Keratinocyte (primary cell): ENCODE results near the gene TRAIP. TPM values are rescaled to one million over a fixed set of nuclear protein-coding genes. Genes with fewer than 3 reads are reported as not detected.

Experiments
- DNase-seq: peaks from one replicate; pipeline ENCODE4 v3.0.0-alpha.2; 2011; ENCODE audit warnings: low read depth, missing footprints, low spot score
- FAIRE-seq: peaks from 2 replicates; lab custom pipeline; 2011; peaks lifted over from hg19 to GRCh38; lab: Jason Lieb, UNC
- H2AFZ ChIP-seq: 2 replicates; pipeline ENCODE4 v1.6.0; 2012; ENCODE audit warnings: low read length, control low read depth, inconsistent platforms; ENCODE audit not compliant: control insufficient read depth
- H3K27ac ChIP-seq: 2 replicates; pipeline ENCODE4 v1.5.1; 2011; ENCODE audit warnings: low read length; ENCODE audit not compliant: control insufficient read depth, insufficient read depth
- H3K27me3 ChIP-seq: 3 replicates; pipeline ENCODE4 v1.6.0; 2011; ENCODE audit warnings: low read length; ENCODE audit not compliant: control insufficient read depth, insufficient read depth; ENCODE audit errors: extremely low read depth
- H3K36me3 ChIP-seq, 2 experiments: 2 replicates in 1 of 2; 3 replicates in 1 of 2; pipeline ENCODE4 v1.5.1; 2011; ENCODE audit warnings: low read length in 2 of 2, mild to moderate bottlenecking in 1 of 2; ENCODE audit not compliant: control insufficient read depth in 2 of 2, insufficient read depth in 2 of 2; ENCODE audit errors: extremely low read depth in 1 of 2
- H3K4me1 ChIP-seq: 3 replicates; pipeline ENCODE4 v1.5.1; 2011; ENCODE audit warnings: low read length; ENCODE audit not compliant: control insufficient read depth, insufficient read depth; ENCODE audit errors: extremely low read depth
- H3K4me2 ChIP-seq: 3 replicates; pipeline ENCODE4 v1.6.0; 2011; ENCODE audit warnings: low read depth, low read length; ENCODE audit not compliant: control insufficient read depth, insufficient read depth; ENCODE audit errors: extremely low read depth
- H3K4me3 ChIP-seq, 3 experiments: fragments of 200-600 bp in 1 of 3; sonication (generic) in 1 of 3; 2 replicates in 2 of 3; 3 replicates in 1 of 3; pipeline ENCODE4 v1.5.1; 2011 to 2016; ENCODE audit warnings: low read length in 3 of 3, mild to moderate bottlenecking in 3 of 3, control low read depth in 2 of 3, inconsistent platforms in 1 of 3, low read depth in 1 of 3, mixed read lengths in 1 of 3, mixed run types in 1 of 3, moderate library complexity in 1 of 3; ENCODE audit not compliant: control insufficient read depth in 2 of 3, insufficient read depth in 2 of 3; ENCODE audit errors: extremely low read depth in 1 of 3
- H3K79me2 ChIP-seq: 2 replicates; pipeline ENCODE4 v1.6.0; 2012; ENCODE audit warnings: low read length; ENCODE audit not compliant: control insufficient read depth, insufficient read depth
- H3K9ac ChIP-seq: 3 replicates; pipeline ENCODE4 v1.6.0; 2011; ENCODE audit warnings: low read length; ENCODE audit not compliant: control insufficient read depth, insufficient read depth; ENCODE audit errors: extremely low read depth
- H3K9me1 ChIP-seq: 3 replicates; pipeline ENCODE4 v1.6.0; 2011; ENCODE audit warnings: low read length; ENCODE audit not compliant: control insufficient read depth, insufficient read depth; ENCODE audit errors: extremely low read depth
- H3K9me3 ChIP-seq: 2 replicates; pipeline ENCODE4 v1.5.1; 2012; ENCODE audit warnings: low read depth, low read length; ENCODE audit not compliant: control insufficient read depth
- H4K20me1 ChIP-seq: 3 replicates; pipeline ENCODE4 v1.6.0; 2011; ENCODE audit warnings: low read length; ENCODE audit not compliant: control insufficient read depth, insufficient read depth; ENCODE audit errors: extremely low read depth
- EZH2 ChIP-seq: IDR thresholded peaks from one replicate; pipeline ENCODE4 v1.6.1; 2012; ENCODE audit warnings: inconsistent platforms, mild to moderate bottlenecking, low read length, moderate library complexity
- dilution Hi-C: fragments of 300-500 bp; cut with MboI; formaldehyde crosslinking; loops from one replicate; pipeline ENCODE4 v1.7.0; 2020; ENCODE audit warnings: low sequenced_read_pairs; ENCODE audit not compliant: extremely low pct_ligation_motif_present
- polyA plus RNA-seq, 5 experiments: library from polyadenylated mRNA; depleted of rRNA in 3 of 5; stranded (reverse) in 3 of 5; stranded (forward) in 1 of 5; unstranded in 1 of 5; fragments of >200 nt; gene quantifications; 1 replicate in 1 of 5; 2 replicates in 3 of 5; 3 replicates in 1 of 5; pipeline versions ENCODE4 v1.2.1 to v1.2.3, GENCODE V29; 2011 to 2012; ENCODE audit warnings: missing spikeins in 2 of 5, low read depth in 1 of 5, low replicate concordance in 1 of 5
- TF ChIP-seq, protein P1 (sequence below), 3 experiments: IDR thresholded peaks in 1 of 3; conservative IDR thresholded peaks in 1 of 3; optimal IDR thresholded peaks in 1 of 3; 2 replicates in 2 of 3; 3 replicates in 1 of 3; pipeline versions ENCODE3 to v1.5.1; 2011; ENCODE audit warnings: low read length in 3 of 3, mild to moderate bottlenecking in 3 of 3, moderate library complexity in 2 of 3, control low read depth in 1 of 3, inconsistent platforms in 1 of 3; ENCODE audit not compliant: insufficient read depth in 2 of 3; ENCODE audit errors: extremely low read depth in 1 of 3

Gene TRAIP
- polyA plus RNA-seq, 1 donor (not counting 4 experiments of a cell fraction or from before 2014, with no cell fraction given) = 5.8 TPM

DNA sequence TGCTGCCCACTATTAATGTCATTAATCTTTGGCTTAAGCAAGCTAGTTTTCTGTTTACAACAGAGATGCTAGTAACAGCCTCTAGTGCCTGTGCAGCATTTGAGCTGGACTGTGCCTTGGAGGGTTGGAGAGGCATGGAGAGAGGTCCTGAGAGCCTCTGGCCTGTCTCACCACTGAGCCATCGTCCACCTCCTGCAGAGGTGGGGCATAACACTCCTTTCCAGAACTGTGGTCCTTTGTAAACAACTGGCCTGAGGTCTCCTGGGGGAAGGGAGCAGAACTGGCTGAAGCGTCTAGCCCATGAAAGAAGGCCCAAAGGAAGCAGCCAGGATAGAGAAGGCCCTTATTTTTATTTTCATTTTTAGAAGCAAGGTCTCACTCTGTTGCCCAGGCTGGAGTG is 23.4 kb upstream of the TRAIP start:
- Histone ChIP-seq H3K9me3 (no peaks in the 10 kb centered on the region), H2AFZ (no peak overlapping the region), H3K9ac (no peak overlapping the region), H3K36me3 (peaks cover 0 to 1% of the 10 kb centered on the region in 2 experiments), H3K79me2 (no peaks in the 10 kb centered on the region), H3K4me2 (no peak overlapping the region), H3K9me1 (peaks cover 3% of the 10 kb centered on the region), H3K4me3 (no peak overlapping the region), H3K4me1 (no peaks in the 10 kb centered on the region), H3K27ac (no peak overlapping the region), H4K20me1 (peaks cover 9% of the 10 kb centered on the region), H3K27me3 (peaks cover 8% of the 10 kb centered on the region)
- dilution Hi-C loops = no loop called here
- DNase-seq (no peak), FAIRE-seq (no peak)
- no peak for TF ChIP-seq EZH2
- TF ChIP-seq, protein P1, sequence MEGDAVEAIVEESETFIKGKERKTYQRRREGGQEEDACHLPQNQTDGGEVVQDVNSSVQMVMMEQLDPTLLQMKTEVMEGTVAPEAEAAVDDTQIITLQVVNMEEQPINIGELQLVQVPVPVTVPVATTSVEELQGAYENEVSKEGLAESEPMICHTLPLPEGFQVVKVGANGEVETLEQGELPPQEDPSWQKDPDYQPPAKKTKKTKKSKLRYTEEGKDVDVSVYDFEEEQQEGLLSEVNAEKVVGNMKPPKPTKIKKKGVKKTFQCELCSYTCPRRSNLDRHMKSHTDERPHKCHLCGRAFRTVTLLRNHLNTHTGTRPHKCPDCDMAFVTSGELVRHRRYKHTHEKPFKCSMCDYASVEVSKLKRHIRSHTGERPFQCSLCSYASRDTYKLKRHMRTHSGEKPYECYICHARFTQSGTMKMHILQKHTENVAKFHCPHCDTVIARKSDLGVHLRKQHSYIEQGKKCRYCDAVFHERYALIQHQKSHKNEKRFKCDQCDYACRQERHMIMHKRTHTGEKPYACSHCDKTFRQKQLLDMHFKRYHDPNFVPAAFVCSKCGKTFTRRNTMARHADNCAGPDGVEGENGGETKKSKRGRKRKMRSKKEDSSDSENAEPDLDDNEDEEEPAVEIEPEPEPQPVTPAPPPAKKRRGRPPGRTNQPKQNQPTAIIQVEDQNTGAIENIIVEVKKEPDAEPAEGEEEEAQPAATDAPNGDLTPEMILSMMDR (optimal IDR thresholded peaks at IDR 0.05 in 1 of 3, IDR thresholded peaks at IDR 0.05 in 1 of 3, conservative IDR thresholded peaks at IDR 0.05 in 1 of 3; ENCODE audit: extremely low read depth in 1 of 3, insufficient read depth in 2 of 3, low read length in 3 of 3) = no peak

DNA sequence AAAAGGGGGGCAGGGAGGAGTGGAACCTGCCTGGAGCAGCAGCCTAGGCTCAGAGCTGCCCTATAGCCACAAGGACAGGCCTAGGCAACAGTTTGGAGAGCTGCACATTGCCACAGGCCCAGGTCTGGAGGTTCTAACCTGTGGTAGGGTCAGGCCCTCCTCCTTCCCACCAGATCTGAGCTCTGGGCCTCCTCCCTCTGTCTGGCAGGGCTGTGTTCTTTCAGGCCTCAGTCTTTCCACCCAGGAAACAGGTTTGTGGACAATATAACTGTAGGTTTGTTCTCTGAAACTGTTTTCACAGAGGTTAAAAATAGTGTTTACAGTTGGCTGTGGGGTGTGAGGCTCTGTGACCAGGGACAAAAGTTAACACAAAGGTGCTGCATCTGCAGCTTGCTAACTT is 22.3 kb upstream of the TRAIP start:
- no peak overlapping the region for H3K27ac ChIP-seq
- H3K4me2 ChIP-seq = no peak overlapping the region
- H3K27me3 ChIP-seq = peaks cover 11% of the 10 kb centered on the region
- H4K20me1 ChIP-seq = peaks cover 9% of the 10 kb centered on the region
- no peak overlapping the region for H2AFZ ChIP-seq
- H3K4me3 ChIP-seq = no peak overlapping the region
- no peak for DNase-seq
- H3K9ac ChIP-seq = no peak overlapping the region
- peaks cover 3% of the 10 kb centered on the region for H3K9me1 ChIP-seq
- no peaks in the 10 kb centered on the region for H3K36me3 ChIP-seq
- H3K9me3 ChIP-seq = no peaks in the 10 kb centered on the region
- dilution Hi-C loops = no loop called here
- TF ChIP-seq EZH2 = no peak
- TF ChIP-seq, protein P1 (optimal IDR thresholded peaks at IDR 0.05 in 1 of 3, IDR thresholded peaks at IDR 0.05 in 1 of 3, conservative IDR thresholded peaks at IDR 0.05 in 1 of 3; ENCODE audit: extremely low read depth in 1 of 3, insufficient read depth in 2 of 3, low read length in 3 of 3) = no peak
- no peak for FAIRE-seq
- no peaks in the 10 kb centered on the region for H3K4me1 ChIP-seq
- H3K79me2 ChIP-seq = no peaks in the 10 kb centered on the region
